K562 (cell line): ENCODE results near the gene SCEL. TPM values are rescaled to one million over a fixed set of nuclear protein-coding genes. Genes with fewer than 3 reads are reported as not detected.

ENCODE experiments used
- ATAC-seq: fragments of 200-7000 bp; cut with Tn5 transposase; 3 replicates; pipeline ENCODE4 v1.9.1; 2020; ENCODE audit warnings: moderate library complexity
- BruUV-seq: library from RNA; stranded (reverse); fragments of 400-500 nt; replicated peaks from 2 replicates; lab custom pipeline; 2021; lab: Mats Ljungman, UMichigan
- CTCF ChIA-PET: fragments of 300-600 bp; formaldehyde crosslinking; extraction: SDS; loops from one replicate; lab custom pipeline; 2021; ENCODE audit warnings: low intra/inter-chr PET ratio; lab: Yijun Ruan, JAX
- POLR2A ChIA-PET: fragments of 300-600, 350-650 bp; sonication (Branson Sonifier 250); formaldehyde crosslinking; extraction: SDS; loops from one replicate; lab custom pipeline; 2021; ENCODE audit warnings: antibody characterized with exemption, inconsistent platforms; lab: Yijun Ruan, JAX
- DNase-seq, 4 experiments: peaks; one replicate each; pipeline versions ENCODE4 v3.0.0 to v3.0.0-alpha.2; 2011 to 2018; ENCODE audit warnings: low spot score in 3 of 4, mixed read lengths in 3 of 4; ENCODE audit errors: extremely low read depth in 1 of 4
- FAIRE-seq: peaks from 2 replicates; lab custom pipeline; 2011; peaks lifted over from hg19 to GRCh38; lab: Jason Lieb, UNC
- H2AFZ ChIP-seq: 2 replicates; pipeline ENCODE4 v1.6.0; 2011; ENCODE audit warnings: low read depth, low read length, control low read depth, inconsistent platforms
- H3K27ac ChIP-seq: fragments of 200-600 bp; 3 replicates; pipeline ENCODE4 v1.8.0; 2011; ENCODE audit warnings: low read depth, mild to moderate bottlenecking, control low read depth, inconsistent platforms, low read length, moderate library complexity, mixed read lengths; ENCODE audit errors: extremely low read depth
- H3K27me3 ChIP-seq, 2 experiments: fragments of 300-600 bp in 1 of 2; 2 replicates in 1 of 2; 3 replicates in 1 of 2; pipeline versions ENCODE4 v1.6.0 to v1.8.0; 2011; ENCODE audit warnings: inconsistent platforms in 2 of 2, low read length in 2 of 2, mild to moderate bottlenecking in 1 of 2, mixed read lengths in 1 of 2, moderate library complexity in 1 of 2; ENCODE audit not compliant: control insufficient read depth in 2 of 2, insufficient read depth in 2 of 2
- H3K36me3 ChIP-seq: fragments of 300-600 bp; 3 replicates; pipeline ENCODE4 v1.8.0; 2011; ENCODE audit warnings: mild to moderate bottlenecking, low read length, inconsistent platforms; ENCODE audit not compliant: control insufficient read depth, insufficient read depth
- H3K4me1 ChIP-seq, 2 experiments: fragments of 200-600 bp in 1 of 2; replicated peaks in 1 of 2; 2 replicates in 1 of 2; 3 replicates in 1 of 2; pipeline versions ENCODE4 v1.5.1 to v1.8.0; 2011; ENCODE audit warnings: inconsistent platforms in 2 of 2, low read length in 2 of 2, mild to moderate bottlenecking in 1 of 2, mixed read lengths in 1 of 2, moderate library complexity in 1 of 2; ENCODE audit not compliant: control insufficient read depth in 2 of 2, insufficient read depth in 2 of 2
- H3K4me2 ChIP-seq: 2 replicates; pipeline ENCODE4 v1.6.1; 2011; ENCODE audit warnings: low read length, control low read depth, inconsistent platforms, mixed read lengths; ENCODE audit not compliant: insufficient read depth
- H3K4me3 ChIP-seq: fragments of 200-600 bp; sonication (generic), shearing (Covaris generic); 2 replicates; pipeline ENCODE4 v1.5.1; 2016; ENCODE audit warnings: control low read depth, inconsistent platforms
- H3K79me2 ChIP-seq: fragments of 200-600 bp; 3 replicates; pipeline ENCODE4 v1.8.0; 2011; ENCODE audit warnings: low read length, inconsistent platforms; ENCODE audit not compliant: control insufficient read depth, insufficient read depth
- H3K9ac ChIP-seq, 2 experiments: 2 replicates each; pipeline versions ENCODE4 v1.6.0 to v1.6.1; 2011; ENCODE audit warnings: low read depth in 2 of 2, low read length in 2 of 2, control low read depth in 1 of 2, inconsistent platforms in 1 of 2, mild to moderate bottlenecking in 1 of 2, mixed read lengths in 1 of 2; ENCODE audit not compliant: insufficient read depth in 1 of 2
- H3K9me1 ChIP-seq: one replicate; pipeline ENCODE4 v1.6.0; 2011; ENCODE audit warnings: inconsistent platforms, mild to moderate bottlenecking, low read length, moderate library complexity; ENCODE audit not compliant: control insufficient read depth, insufficient read depth
- H3K9me3 ChIP-seq: replicated peaks from 2 replicates; pipeline ENCODE4 v1.5.1; 2011; ENCODE audit warnings: low read depth, low read length, inconsistent platforms; ENCODE audit not compliant: control insufficient read depth, insufficient read depth
- H4K20me1 ChIP-seq: replicated peaks from 2 replicates; pipeline ENCODE4 v1.6.1; 2011; ENCODE audit warnings: low read length, inconsistent platforms, mixed read lengths; ENCODE audit not compliant: control insufficient read depth, insufficient read depth
- BRF2 ChIP-seq: IDR thresholded peaks from 3 replicates; pipeline ENCODE4 v1.6.1; 2011; ENCODE audit warnings: borderline replicate concordance, mild to moderate bottlenecking; ENCODE audit not compliant: insufficient read length, insufficient read depth
- CBX3 ChIP-seq, 2 experiments: IDR thresholded peaks; 1 replicate in 1 of 2; 2 replicates in 1 of 2; pipeline ENCODE4 v1.6.1; 2012; ENCODE audit warnings: inconsistent platforms in 2 of 2, low read length in 2 of 2, borderline replicate concordance in 1 of 2, control low read depth in 1 of 2
- KAT7 ChIP-seq: sonication (generic); formaldehyde crosslinking; IDR thresholded peaks from 2 replicates; pipeline ENCODE4 v1.8.0; 2022; ENCODE audit warnings: missing genetic modification reagents, mild to moderate bottlenecking, borderline replicate concordance
- KDM4B ChIP-seq, 2 experiments: fragments of 450-650 bp in 1 of 2; sonication (generic) in 1 of 2; IDR thresholded peaks; 2 replicates each; pipeline ENCODE4 v1.6.1; 2016 to 2017; ENCODE audit warnings: borderline replicate concordance in 2 of 2, antibody characterized with exemption in 1 of 2, low read depth in 1 of 2, mild to moderate bottlenecking in 1 of 2
- MYC ChIP-seq, 2 experiments: fragments of 250-450 bp in 1 of 2; sonication (Bioruptor Pico) in 1 of 2; IDR thresholded peaks; 2 replicates each; pipeline versions ENCODE4 v1.5.1 to v1.6.1; 2012 to 2021; ENCODE audit warnings: low read depth in 2 of 2, borderline replicate concordance in 1 of 2, improper control_type of control experiment in 1 of 2, low read length in 1 of 2, mild to moderate bottlenecking in 1 of 2, moderate library complexity in 1 of 2
- PCBP1 ChIP-seq: fragments of 200-400 bp; formaldehyde crosslinking; IDR thresholded peaks from 2 replicates; pipeline ENCODE4 v1.6.1; 2018; ENCODE audit warnings: mild to moderate bottlenecking, low read depth, low read length; ENCODE audit not compliant: poor library complexity, severe bottlenecking
- RBM25 ChIP-seq: fragments of 200-400 bp; formaldehyde crosslinking; IDR thresholded peaks from 2 replicates; pipeline ENCODE4 v1.6.1; 2018; ENCODE audit warnings: low read length, low read depth, moderate library complexity; ENCODE audit not compliant: severe bottlenecking
- SNRNP70 ChIP-seq: fragments of 200-400 bp; formaldehyde crosslinking; optimal IDR thresholded peaks from 2 replicates; pipeline ENCODE3; 2017; ENCODE audit warnings: low read depth, low read length
- STAT5A ChIP-seq: IDR thresholded peaks from 2 replicates; pipeline ENCODE4 v1.6.1; 2012; ENCODE audit warnings: low read length, inconsistent platforms, borderline replicate concordance
- TCFL5 ChIP-seq: fragments of 250-450 bp; sonication (Bioruptor Pico); conservative IDR thresholded peaks from 2 replicates; pipeline ENCODE4 v1.6.1; 2021; ENCODE audit warnings: mild to moderate bottlenecking, moderate library complexity, matching md5 sums
- ZNF407 ChIP-seq: fragments of 450-650 bp; IDR thresholded peaks from 2 replicates; pipeline ENCODE4 v1.6.1; 2016; ENCODE audit warnings: low read depth
- ZNF778 ChIP-seq: fragments of 450-650 bp; formaldehyde crosslinking; IDR thresholded peaks from 2 replicates; pipeline ENCODE4 v1.4.0; 2020; ENCODE audit warnings: mild to moderate bottlenecking, moderate library complexity
- WGBS: fragments of 100-300 bp; shearing (Covaris generic); methylation state at CpG from one replicate; pipeline ENCODE4 v1.1.6; 2016; ENCODE audit warnings: low coverage, mixed read lengths; ENCODE audit not compliant: insufficient coverage; ENCODE audit errors: missing lambda C conversion rate; 5-methylcytosine and 5-hydroxymethylcytosine counted together
- in situ Hi-C: fragments of 300-500 bp; cut with MboI; formaldehyde crosslinking; loops from 4 replicates; pipeline ENCODE4 v1.15.0; 2018; ENCODE audit warnings: inconsistent platforms, mixed read lengths
- intact Hi-C: fragments of 100-400 bp; cut with micrococcal nuclease; formaldehyde crosslinking; loops from 2 replicates; pipeline ENCODE4 v1.14.2; 2022
- polyA plus RNA-seq, 8 experiments: library from polyadenylated mRNA; depleted of rRNA in 4 of 8; stranded (reverse) in 5 of 8; unstranded in 3 of 8; fragments of >200 nt; fragmentation: Nextera tagmentation in 2 of 8; fragmentation: Illumina TruSeq in 1 of 8; extraction: Ambion mirVana in 2 of 8; extraction: Trizol in 1 of 8; gene quantifications; 2 replicates each; pipeline versions ENCODE4 v1.2.1 to v1.2.3, GENCODE V29; 2011 to 2014; ENCODE audit warnings: inconsistent platforms in 1 of 8, missing spikeins in 1 of 8
- total RNA-seq, 7 experiments: library from RNA; depleted of rRNA in 6 of 7; stranded (reverse); fragments of >200 nt in 6 of 7; fragmentation: Illumina TruSeq in 2 of 7; extraction: Trizol in 2 of 7; gene quantifications; 2 replicates each; pipeline versions ENCODE4 v1.2.1 to v1.2.3, GENCODE V29; 2011 to 2021; ENCODE audit warnings: low replicate concordance in 1 of 7

SCEL gene
- total and polyA plus RNA-seq, 9 of the 15 experiments (the other 6 are each of a cell fraction or from before 2014, with no cell fraction given), result not detected

GRCh38 chr13:77548594-77548993, 13.1 kb downstream of the SCEL start (continued):
- TF ChIP-seq MYC (IDR thresholded peaks at IDR 0.05; ENCODE audit: low read depth, low read length) (no peak), MYC (CRISPR knock-in tag; IDR thresholded peaks at IDR 0.05; ENCODE audit: borderline replicate concordance, low read depth) (no peak), BRF2 (no peak), KAT7 (CRISPR knock-in tag) (no peak), TCFL5 (CRISPR knock-in tag) (no peak), ZNF778 (no peak)
- TF ChIP-seq, all 486 proteins: peak for 0

GRCh38 chr13:77554069-77554468, 18.6 kb downstream of the SCEL start:
- no peak for DNase-seq
- BruUV-seq, result no TSS peak
- no peaks in the 10 kb centered on the region for H3K9me3 ChIP-seq
- H3K4me3 ChIP-seq, result no peak overlapping the region
- CTCF ChIA-PET, result no interaction called here
- H3K27me3 ChIP-seq, result no peaks in the 10 kb centered on the region
- FAIRE-seq, result no peak
- POLR2A ChIA-PET, result interaction anchor here (0.8 kb wide), 1 partner anchor 14 kb away, joined by 3 read pairs; no protein-coding TSS in a partner anchor
- intact Hi-C loops, result no loop called here
- H3K4me2 ChIP-seq, result no peak overlapping the region
- no peaks in the 10 kb centered on the region for H3K4me1 ChIP-seq
- WGBS, result 0% methylated on average over 5 of the region's 5 CpGs
- H3K79me2 ChIP-seq, result no peaks in the 10 kb centered on the region
- H3K27ac ChIP-seq, result no peak overlapping the region
- no peaks in the 10 kb centered on the region for H4K20me1 ChIP-seq
- ATAC-seq, result no peak
- H3K36me3 ChIP-seq, result no peaks in the 10 kb centered on the region
- no peak overlapping the region for H2AFZ ChIP-seq
- no peaks in the 10 kb centered on the region for H3K9me1 ChIP-seq
- in situ Hi-C loops, result no loop called here
- no peak overlapping the region for H3K9ac ChIP-seq
- TF ChIP-seq KDM4B (IDR thresholded peaks at IDR 0.05; ENCODE audit: borderline replicate concordance in 2 of 2, low read depth in 1 of 2), result no peak
- TF ChIP-seq CBX3 (IDR thresholded peaks at IDR 0.05; ENCODE audit: borderline replicate concordance in 1 of 2, low read length in 2 of 2), result no peak
- TF ChIP-seq RBM25, result no peak
- TF ChIP-seq STAT5A, result no peak
- no peak for TF ChIP-seq SNRNP70
- TF ChIP-seq ZNF407, result no peak
- TF ChIP-seq PCBP1, result no peak
